HAP-1 (cell line): ENCODE results near the gene LAMA2.
A peak's percentile ranks its signal among the peaks of the same experiment; 100 is the strongest.

Experiments used
- DNase-seq, 2 experiments: peaks; one replicate each; pipeline ENCODE4 v3.0.0-alpha.2; 2016 to 2020; ENCODE audit warnings: low spot score in 2 of 2
- H3K27me3 ChIP-seq: fragments of 250-450 bp; sonication (Bioruptor Pico); 2 replicates; pipeline ENCODE4 v1.5.1; 2020; ENCODE audit warnings: low read depth, mild to moderate bottlenecking, moderate library complexity
- H3K36me3 ChIP-seq: fragments of 250-450 bp; sonication (Bioruptor Pico); replicated peaks from 2 replicates; pipeline ENCODE4 v1.5.1; 2020; ENCODE audit warnings: mild to moderate bottlenecking
- H3K4me1 ChIP-seq: fragments of 250-450 bp; sonication (Bioruptor Pico); 2 replicates; pipeline ENCODE4 v1.5.1; 2020; ENCODE audit warnings: mild to moderate bottlenecking
- H3K4me3 ChIP-seq: fragments of 250-450 bp; sonication (Bioruptor Pico); 2 replicates; pipeline ENCODE4 v1.5.1; 2020; ENCODE audit warnings: mild to moderate bottlenecking, moderate library complexity
- H3K9me3 ChIP-seq: fragments of 250-450 bp; sonication (Bioruptor Pico); 2 replicates; pipeline ENCODE4 v1.5.1; 2020; ENCODE audit warnings: mild to moderate bottlenecking, moderate library complexity
- in situ Hi-C: fragments of 300-500 bp; cut with MboI; formaldehyde crosslinking; loops from 3 replicates; pipeline ENCODE4 v1.14.3; 2020; ENCODE audit warnings: low sequenced_read_pairs, inconsistent platforms, mixed read lengths

Gene LAMA2

DNA sequence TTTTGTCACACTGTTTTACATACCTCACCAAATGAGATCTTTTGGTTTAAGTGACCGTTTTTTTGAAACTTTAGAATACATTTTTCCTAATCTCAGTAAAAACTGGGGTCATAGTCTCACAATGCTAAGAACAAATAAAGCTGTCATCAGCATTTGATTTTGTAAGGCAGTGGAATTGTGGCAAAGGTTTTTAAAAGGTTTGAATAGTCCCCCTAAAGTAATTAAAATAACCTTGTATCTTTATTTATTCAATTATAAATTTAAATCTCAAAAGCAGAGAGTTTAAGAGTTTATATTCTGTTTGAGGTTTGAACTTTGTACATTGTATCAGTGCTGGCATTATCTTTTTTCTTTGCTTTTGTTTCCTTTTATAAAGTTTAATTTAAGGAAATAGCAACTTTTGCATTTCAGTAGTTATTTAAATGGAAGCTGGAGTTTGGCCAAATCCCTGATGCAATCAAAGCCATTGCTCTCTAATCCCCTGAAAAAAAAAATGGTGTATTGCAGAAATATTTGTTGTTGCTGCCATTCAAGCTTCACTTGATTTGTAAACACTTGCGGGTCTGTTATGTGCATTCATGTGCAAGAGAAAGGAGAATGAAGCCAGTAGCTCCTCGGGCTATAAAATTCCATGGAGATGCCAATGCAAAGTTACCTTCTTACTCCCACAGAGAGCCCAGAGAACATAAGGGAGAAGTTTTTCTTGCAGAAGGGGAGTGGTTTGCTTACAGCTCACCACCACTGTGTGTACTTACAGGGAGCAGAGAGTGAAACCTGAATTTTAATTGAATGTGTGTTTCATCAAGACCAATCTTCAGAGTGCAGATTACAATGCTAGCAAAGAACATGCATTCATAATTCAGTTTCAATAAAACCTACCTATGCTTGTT is 435.2 kb downstream of the LAMA2 start:
- peak; percentile 82 to 100 for DNase-seq
- no peaks in the 10 kb centered on the region for H3K9me3 ChIP-seq
- H3K4me3 ChIP-seq, result no peak overlapping the region
- H3K27me3 ChIP-seq, result no peaks in the 10 kb centered on the region
- in situ Hi-C loops, result no loop called here
- peaks cover 29% of the 10 kb centered on the region for H3K4me1 ChIP-seq
- H3K36me3 ChIP-seq, result no peaks in the 10 kb centered on the region

DNA sequence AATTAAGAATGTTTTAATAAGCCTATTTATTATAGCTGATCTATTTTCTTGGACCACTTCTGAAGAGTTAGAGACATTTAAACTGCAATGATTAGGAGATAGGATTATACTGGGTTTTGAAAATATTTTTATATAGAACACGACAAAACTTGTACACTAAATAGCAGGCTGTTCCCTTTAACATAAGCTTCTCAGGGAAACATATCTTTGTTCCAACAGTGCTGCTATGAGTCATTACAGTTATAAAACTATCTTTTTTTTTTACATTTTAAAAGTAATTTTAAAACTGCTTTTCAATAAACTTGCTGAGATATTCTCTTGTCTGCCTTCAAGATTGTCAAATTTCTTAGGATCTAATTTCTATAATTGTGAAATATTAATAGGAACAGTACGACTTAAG is 438.0 kb downstream of the LAMA2 start:
- Histone ChIP-seq H3K4me1 (peaks cover 37% of the 10 kb centered on the region), H3K27me3 (no peaks in the 10 kb centered on the region), H3K4me3 (no peak overlapping the region), H3K9me3 (no peaks in the 10 kb centered on the region), H3K36me3 (no peaks in the 10 kb centered on the region)
- DNase-seq, result no peak
- in situ Hi-C loops, result no loop called here

DNA sequence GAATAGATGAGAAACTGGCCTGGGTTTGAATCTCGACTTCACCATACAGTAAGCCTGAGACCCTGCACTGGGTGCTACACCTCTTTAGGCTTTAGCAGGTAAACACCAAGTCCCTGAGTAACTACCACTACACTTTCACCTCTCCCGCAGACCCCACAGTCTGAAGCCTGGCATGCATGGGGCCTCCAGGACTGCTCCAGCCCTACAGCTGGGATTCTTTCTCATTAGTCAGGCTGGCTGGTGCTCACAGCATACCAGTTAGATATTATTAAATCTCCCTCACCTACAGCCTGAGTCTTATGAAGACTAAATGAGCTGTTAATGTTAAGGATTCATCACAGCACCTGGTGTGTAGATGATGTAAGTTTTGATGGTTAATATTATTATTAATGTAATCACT is 438.4 kb downstream of the LAMA2 start:
- in situ Hi-C loops, result no loop called here
- no peak for DNase-seq
- H3K4me3 ChIP-seq, result no peak overlapping the region

DNA sequence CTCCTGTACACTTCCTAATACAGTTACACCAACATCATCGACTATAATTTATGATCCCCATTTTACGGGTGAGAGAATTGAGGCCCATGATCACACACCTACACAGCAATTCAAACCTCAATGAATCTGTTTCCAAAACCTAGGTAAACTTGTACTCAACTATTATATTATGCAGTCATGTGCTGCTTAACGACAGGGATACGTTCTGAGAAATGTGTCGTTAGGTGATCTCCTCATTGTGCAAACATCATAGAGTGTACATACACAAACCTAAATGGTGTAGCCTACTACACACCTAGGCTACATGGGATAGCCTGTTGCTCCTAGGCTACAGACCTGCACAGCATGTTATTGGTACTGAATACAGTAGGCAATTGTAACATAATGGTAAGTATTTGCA is 441.4 kb downstream of the LAMA2 start:
- H3K4me1 ChIP-seq, result peaks cover 21% of the 10 kb centered on the region
- no peak for DNase-seq
- no peak overlapping the region for H3K4me3 ChIP-seq
- H3K9me3 ChIP-seq, result no peaks in the 10 kb centered on the region
- in situ Hi-C loops, result no loop called here
- no peaks in the 10 kb centered on the region for H3K36me3 ChIP-seq
- H3K27me3 ChIP-seq, result no peaks in the 10 kb centered on the region

More for the DNA sequence above, 438.4 kb downstream of the LAMA2 start:
- Histone ChIP-seq H3K4me1 (peaks cover 37% of the 10 kb centered on the region), H3K27me3 (no peaks in the 10 kb centered on the region), H3K36me3 (no peaks in the 10 kb centered on the region), H3K9me3 (no peaks in the 10 kb centered on the region)

DNA sequence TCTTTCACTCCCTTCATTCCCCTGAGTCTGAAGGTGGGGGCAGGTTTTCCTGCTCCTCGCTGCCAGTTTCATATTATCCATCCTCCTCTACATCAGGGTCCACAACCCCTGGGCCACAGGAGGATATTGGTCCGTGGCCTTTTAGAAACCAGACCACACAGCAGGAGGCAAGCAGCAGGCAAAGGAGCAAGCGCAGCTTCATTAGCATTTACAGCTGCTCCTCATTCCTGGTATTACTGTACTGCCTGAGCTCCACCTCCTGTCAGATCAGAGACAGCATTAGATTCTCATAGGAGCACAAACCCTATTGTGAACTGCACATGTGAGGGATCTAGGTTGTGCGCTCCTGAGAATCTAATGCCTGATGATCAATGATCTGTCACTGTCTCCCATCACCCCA is 446.7 kb downstream of the LAMA2 start:
- H3K4me3 ChIP-seq, result no peak overlapping the region
- H3K9me3 ChIP-seq, result no peaks in the 10 kb centered on the region
- in situ Hi-C loops, result no loop called here
- H3K36me3 ChIP-seq, result no peaks in the 10 kb centered on the region
- H3K4me1 ChIP-seq, result peaks cover 5% of the 10 kb centered on the region
- DNase-seq, result peak in 1 of 2 experiments; percentile 23
- no peaks in the 10 kb centered on the region for H3K27me3 ChIP-seq

DNA sequence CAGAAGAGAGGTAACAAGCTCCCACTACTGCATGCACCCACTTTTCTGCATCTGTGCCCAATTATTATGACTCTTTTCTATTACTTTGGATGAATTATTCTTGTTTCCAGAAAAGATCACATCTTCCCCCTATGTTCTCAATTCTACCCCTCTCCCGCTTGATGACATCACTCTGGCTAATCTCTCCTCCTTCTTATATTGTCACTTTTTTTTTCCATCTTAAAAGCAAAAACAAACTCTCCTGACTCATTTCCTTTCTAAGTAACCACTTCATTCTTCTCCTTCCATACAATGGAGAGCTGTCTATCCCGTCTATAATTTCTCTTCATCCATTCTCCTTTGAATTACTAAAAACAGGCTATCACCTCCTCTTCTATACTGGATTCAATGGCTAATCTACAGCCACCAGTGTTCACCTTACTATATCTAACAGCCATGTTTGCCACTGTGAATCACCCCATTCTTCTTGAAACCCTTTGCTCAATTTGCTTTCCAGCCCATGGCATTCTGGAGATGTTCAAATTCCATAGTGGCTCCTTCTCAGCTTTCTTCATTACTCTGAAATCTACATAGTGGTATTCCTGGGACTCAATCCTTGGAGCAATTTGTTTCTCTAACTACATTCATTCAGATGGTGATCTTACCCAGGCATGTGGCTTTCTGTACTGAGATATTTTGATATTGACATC is 448.7 kb downstream of the LAMA2 start:
- no peak for DNase-seq
- H3K4me3 ChIP-seq, result no peak overlapping the region
- in situ Hi-C loops, result no loop called here

DNA sequence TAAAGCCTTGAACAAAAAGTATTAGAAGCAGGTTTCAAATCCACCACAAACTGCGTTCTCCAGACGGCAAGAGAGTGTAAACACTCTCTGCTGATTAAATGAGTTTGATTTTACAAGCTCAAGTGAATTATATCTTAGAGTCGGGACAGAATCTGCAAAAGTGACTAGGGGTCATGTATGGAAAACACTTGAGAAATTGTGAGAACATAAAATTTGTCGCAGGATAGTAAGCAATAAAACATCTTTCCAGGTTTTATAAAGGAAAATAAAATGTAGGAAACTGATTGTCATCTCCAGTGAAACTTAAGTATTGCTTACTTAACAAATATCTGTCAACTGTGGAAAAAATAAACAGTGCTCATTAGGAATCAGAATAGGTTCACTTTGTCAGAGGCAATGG is 452.9 kb downstream of the LAMA2 start:
- H3K4me1 ChIP-seq, result peaks cover 3% of the 10 kb centered on the region; the same call in 1 of the 2 replicates
- H3K36me3 ChIP-seq, result no peaks in the 10 kb centered on the region
- H3K27me3 ChIP-seq, result no peaks in the 10 kb centered on the region
- DNase-seq, result no peak
- in situ Hi-C loops, result no loop called here
- H3K4me3 ChIP-seq, result no peak overlapping the region
- no peaks in the 10 kb centered on the region for H3K9me3 ChIP-seq

More for the DNA sequence above, 448.7 kb downstream of the LAMA2 start:
- H3K27me3 ChIP-seq, result no peaks in the 10 kb centered on the region
- no peaks in the 10 kb centered on the region for H3K9me3 ChIP-seq
- H3K4me1 ChIP-seq, result no peaks in the 10 kb centered on the region
- H3K36me3 ChIP-seq, result no peaks in the 10 kb centered on the region

DNA sequence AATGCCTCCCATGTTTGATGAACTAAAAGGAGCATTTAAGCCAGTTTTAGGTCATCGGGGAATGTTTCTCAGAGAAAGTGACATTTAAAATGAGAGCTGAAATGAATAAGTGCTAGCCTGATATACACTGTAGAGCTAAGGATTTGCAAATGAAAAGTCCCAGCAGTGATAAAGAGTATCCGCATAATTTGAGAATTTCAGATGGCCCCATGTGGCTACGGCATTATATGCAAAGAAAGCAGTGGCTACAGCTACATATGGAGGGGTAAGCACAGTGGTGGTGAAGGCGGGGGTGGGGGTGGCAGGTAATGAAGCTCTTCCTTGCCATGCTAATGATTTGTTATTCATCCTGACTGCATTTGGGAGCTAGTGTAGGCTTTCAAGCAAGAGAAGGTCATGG is 455.7 kb downstream of the LAMA2 start:
- Histone ChIP-seq H3K9me3 (no peaks in the 10 kb centered on the region), H3K4me1 (peaks cover 3% of the 10 kb centered on the region; the same call in 1 of the 2 replicates), H3K27me3 (no peaks in the 10 kb centered on the region), H3K36me3 (no peaks in the 10 kb centered on the region), H3K4me3 (no peak overlapping the region)
- DNase-seq, result no peak
- in situ Hi-C loops, result no loop called here

DNA sequence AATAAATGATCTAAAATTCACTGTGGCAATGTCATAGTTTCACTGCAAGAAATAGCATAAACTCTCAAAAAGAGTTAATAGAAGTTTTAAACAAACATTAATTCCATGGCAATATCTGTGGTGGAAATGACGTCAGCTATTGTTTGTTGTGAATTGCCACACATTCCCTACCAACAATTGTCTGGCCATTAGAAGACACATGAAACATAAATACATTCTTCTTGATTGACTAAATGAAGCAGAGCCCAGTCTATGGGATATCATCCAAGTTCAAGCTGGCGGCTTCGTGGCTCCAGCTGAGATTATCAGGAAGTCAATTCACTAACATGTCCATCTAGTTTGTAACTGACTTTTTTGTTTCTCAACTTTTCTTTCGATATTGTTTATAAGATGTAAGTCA is 458.0 kb downstream of the LAMA2 start:
- H3K4me3 ChIP-seq, result no peak overlapping the region
- H3K4me1 ChIP-seq, result peaks cover 3% of the 10 kb centered on the region; the same call in 1 of the 2 replicates
- no peaks in the 10 kb centered on the region for H3K9me3 ChIP-seq
- in situ Hi-C loops, result no loop called here
- DNase-seq, result no peak
- no peaks in the 10 kb centered on the region for H3K36me3 ChIP-seq
- no peaks in the 10 kb centered on the region for H3K27me3 ChIP-seq

DNA sequence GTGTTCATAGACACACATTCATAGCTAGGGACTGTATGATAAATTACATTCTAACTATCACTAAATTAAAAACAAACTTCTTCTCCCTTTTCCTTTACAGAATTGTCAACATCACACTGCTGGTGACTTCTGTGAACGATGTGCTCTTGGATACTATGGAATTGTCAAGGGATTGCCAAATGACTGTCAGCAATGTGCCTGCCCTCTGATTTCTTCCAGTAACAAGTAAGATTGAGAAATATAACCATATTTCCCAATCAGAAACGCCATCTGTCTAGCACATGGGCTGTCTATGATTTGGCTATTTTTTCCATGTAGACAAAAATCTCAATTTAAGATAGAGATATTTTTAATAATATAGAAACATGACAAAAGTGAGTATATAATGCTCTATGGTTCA is 459.3 kb downstream of the LAMA2 start:
- no peaks in the 10 kb centered on the region for H3K27me3 ChIP-seq
- in situ Hi-C loops, result no loop called here
- no peaks in the 10 kb centered on the region for H3K9me3 ChIP-seq
- H3K4me1 ChIP-seq, result peaks cover 3% of the 10 kb centered on the region; the same call in 1 of the 2 replicates
- H3K4me3 ChIP-seq, result no peak overlapping the region
- no peak for DNase-seq
- no peaks in the 10 kb centered on the region for H3K36me3 ChIP-seq

DNA sequence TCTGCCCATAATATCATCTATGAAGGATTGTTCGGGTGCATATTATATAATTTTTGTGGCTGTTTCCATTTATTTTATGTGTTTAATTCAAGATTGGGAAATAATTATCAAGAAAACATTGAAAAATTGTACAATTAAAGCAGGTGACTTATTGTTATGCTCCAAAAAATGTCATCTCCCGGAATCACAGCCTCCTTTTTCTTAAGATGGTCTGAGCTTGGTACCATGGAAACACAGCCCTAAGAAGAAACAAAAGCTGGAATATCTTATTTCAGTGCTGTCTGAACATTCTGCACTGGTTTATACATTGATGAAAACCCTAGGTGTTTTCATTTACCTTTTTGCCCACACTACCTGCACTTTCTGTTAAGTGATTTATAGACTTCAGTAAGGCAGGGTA is 459.9 kb downstream of the LAMA2 start:
- Histone ChIP-seq H3K4me3 (no peak overlapping the region), H3K27me3 (no peaks in the 10 kb centered on the region), H3K9me3 (no peaks in the 10 kb centered on the region), H3K4me1 (peaks cover 3% of the 10 kb centered on the region; the same call in 1 of the 2 replicates), H3K36me3 (no peaks in the 10 kb centered on the region)
- in situ Hi-C loops, result no loop called here
- no peak for DNase-seq

DNA sequence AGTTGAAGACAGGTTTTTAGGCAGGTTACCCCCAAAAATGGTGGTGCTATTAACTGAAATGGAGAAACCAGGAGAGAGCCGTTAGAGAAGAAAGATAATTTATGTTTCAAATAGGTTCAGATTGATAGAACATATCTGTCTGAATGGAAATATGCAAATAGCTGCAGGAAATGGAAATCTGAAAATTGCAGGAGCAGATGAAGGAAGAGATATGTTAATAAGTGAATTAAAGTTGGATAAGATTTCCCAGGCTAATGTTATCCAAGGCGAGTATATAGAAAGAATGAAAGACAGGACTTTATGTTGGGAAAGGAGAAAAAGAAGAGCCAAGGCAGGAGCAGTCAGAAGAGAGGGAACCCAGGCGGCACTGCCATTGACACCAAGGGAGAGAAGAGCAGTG is 461.4 kb downstream of the LAMA2 start:
- Histone ChIP-seq H3K4me1 (peaks cover 3% of the 10 kb centered on the region; the same call in 1 of the 2 replicates), H3K27me3 (no peaks in the 10 kb centered on the region), H3K9me3 (no peaks in the 10 kb centered on the region), H3K36me3 (no peaks in the 10 kb centered on the region), H3K4me3 (no peak overlapping the region)
- in situ Hi-C loops, result no loop called here
- DNase-seq, result no peak

DNA sequence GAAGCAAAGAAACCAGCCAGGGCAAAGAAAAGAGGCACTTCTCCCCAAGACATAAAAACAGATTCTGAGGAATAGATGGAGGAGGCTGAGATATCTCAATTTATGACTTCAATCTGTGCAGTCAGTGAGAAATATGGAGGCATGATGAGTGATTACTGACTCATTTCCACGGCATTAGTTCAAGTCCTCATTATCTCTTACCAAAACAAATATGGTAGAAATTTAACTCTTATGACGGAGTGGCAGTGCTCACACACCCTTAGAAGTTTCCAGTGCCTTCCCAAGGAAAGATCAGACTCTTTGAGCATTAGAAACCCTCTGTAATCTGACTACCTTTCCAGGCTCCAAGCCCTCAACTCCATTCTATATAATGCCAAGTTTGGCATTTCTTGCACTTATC is 463.0 kb downstream of the LAMA2 start:
- Histone ChIP-seq H3K36me3 (no peaks in the 10 kb centered on the region), H3K9me3 (no peaks in the 10 kb centered on the region), H3K27me3 (no peaks in the 10 kb centered on the region), H3K4me1 (peaks cover 8% of the 10 kb centered on the region; the same call in 1 of the 2 replicates), H3K4me3 (no peak overlapping the region)
- in situ Hi-C loops, result no loop called here
- no peak for DNase-seq

DNA sequence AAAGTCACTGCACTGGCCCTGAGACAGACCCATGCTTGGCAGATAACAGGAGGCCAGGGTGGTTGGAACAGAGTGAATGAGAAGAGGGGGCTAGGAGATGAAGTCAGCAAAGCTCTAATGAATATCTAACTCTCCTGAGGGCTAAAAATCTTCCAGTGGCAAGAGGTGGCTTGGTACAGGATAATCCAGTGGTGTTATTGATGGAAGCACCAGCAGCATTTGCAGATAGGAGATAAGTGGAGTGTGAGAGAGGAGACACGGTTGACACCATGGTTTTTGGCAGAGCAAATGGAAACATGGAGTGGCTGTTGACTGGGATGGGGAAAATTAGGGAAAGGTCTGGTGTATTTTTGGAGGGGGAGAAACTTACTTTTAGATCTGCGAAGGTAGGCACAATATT is 464.0 kb downstream of the LAMA2 start:
- H3K4me1 ChIP-seq, result peaks cover 8% of the 10 kb centered on the region; the same call in 1 of the 2 replicates
- no peak overlapping the region for H3K4me3 ChIP-seq
- H3K36me3 ChIP-seq, result no peaks in the 10 kb centered on the region
- no peaks in the 10 kb centered on the region for H3K9me3 ChIP-seq
- no peaks in the 10 kb centered on the region for H3K27me3 ChIP-seq
- in situ Hi-C loops, result no loop called here
- DNase-seq, result no peak
